ELF-1 (cell line): ENCODE measurements around the gene SAE1.

Experiments
- DNase-seq: peaks from one replicate; pipeline ENCODE4 v3.0.0-alpha.2; 2016; ENCODE audit warnings: low read depth, low spot score

Gene SAE1

GRCh38 chr19:47221080-47221841 is 90.6 kb downstream of the SAE1 start:
- no peak for DNase-seq

GRCh38 chr19:47221890-47222289 is 91.3 kb downstream of the SAE1 start:
- no peak for DNase-seq

- peak; percentile 91 for DNase-seq
These were observed 95.3 kb downstream of the SAE1 start for GRCh38 chr19:47225746-47226425.

- no peak for DNase-seq
These were observed 96.1 kb downstream of the SAE1 start for GRCh38 chr19:47226426-47227351.

- DNase-seq, result peak; percentile 100
These were observed 96.9 kb downstream of the SAE1 start for GRCh38 chr19:47227352-47228167.

GRCh38 chr19:47228168-47228936 is 97.7 kb downstream of the SAE1 start:
- DNase-seq, result peak; percentile 76

GRCh38 chr19:47228937-47229675 is 98.5 kb downstream of the SAE1 start:
- peak; percentile 54 for DNase-seq

- DNase-seq, result peak; percentile 64
These were observed 99.0 kb downstream of the SAE1 start for GRCh38 chr19:47229676-47230053.

- DNase-seq, result peak; percentile 63
These were observed 99.7 kb downstream of the SAE1 start for GRCh38 chr19:47230054-47230920.

- no peak for DNase-seq
These were observed 100.2 kb downstream of the SAE1 start, which contains the start of gene BBC3 for GRCh38 chr19:47230921-47231214. Gene BBC3, minus strand, starts transcription at chr19:47231199. Its CDS starts 2,768 bp downstream, at chr19:47228431.

GRCh38 chr19:47231215-47232054 is 100.8 kb downstream of the SAE1 start:
- peak; percentile 65 for DNase-seq

GRCh38 chr19:47232422-47233211 is 102.0 kb downstream of the SAE1 start:
- no peak for DNase-seq

- DNase-seq, result no peak
These were observed 105.5 kb downstream of the SAE1 start for GRCh38 chr19:47236072-47236675.

GRCh38 chr19:47239152-47239551 is 108.5 kb downstream of the SAE1 start:
- no peak for DNase-seq

GRCh38 chr19:47239610-47240296 is 109.1 kb downstream of the SAE1 start:
- no peak for DNase-seq

- no peak for DNase-seq
These were observed 109.9 kb downstream of the SAE1 start for GRCh38 chr19:47240556-47240955.
